ENCODE data around the gene ENKUR.

GRCh38 chr10:25014579-25014978 lies 1.4 kb downstream of the ENKUR start:
- TF ChIP-seq, protein P1, sequence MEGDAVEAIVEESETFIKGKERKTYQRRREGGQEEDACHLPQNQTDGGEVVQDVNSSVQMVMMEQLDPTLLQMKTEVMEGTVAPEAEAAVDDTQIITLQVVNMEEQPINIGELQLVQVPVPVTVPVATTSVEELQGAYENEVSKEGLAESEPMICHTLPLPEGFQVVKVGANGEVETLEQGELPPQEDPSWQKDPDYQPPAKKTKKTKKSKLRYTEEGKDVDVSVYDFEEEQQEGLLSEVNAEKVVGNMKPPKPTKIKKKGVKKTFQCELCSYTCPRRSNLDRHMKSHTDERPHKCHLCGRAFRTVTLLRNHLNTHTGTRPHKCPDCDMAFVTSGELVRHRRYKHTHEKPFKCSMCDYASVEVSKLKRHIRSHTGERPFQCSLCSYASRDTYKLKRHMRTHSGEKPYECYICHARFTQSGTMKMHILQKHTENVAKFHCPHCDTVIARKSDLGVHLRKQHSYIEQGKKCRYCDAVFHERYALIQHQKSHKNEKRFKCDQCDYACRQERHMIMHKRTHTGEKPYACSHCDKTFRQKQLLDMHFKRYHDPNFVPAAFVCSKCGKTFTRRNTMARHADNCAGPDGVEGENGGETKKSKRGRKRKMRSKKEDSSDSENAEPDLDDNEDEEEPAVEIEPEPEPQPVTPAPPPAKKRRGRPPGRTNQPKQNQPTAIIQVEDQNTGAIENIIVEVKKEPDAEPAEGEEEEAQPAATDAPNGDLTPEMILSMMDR (IDR thresholded peaks at IDR 0.05; ENCODE audit: borderline replicate concordance, extremely low read depth, low read length, poor library complexity, severe bottlenecking), result no peak
- TF ChIP-seq EZH2 (IDR thresholded peaks at IDR 0.05; ENCODE audit: borderline replicate concordance, low read depth, low read length, severe bottlenecking), result no peak

All from DND-41 (cell line).